Measurements from ENCODE around the gene TRIM2.

DNA sequence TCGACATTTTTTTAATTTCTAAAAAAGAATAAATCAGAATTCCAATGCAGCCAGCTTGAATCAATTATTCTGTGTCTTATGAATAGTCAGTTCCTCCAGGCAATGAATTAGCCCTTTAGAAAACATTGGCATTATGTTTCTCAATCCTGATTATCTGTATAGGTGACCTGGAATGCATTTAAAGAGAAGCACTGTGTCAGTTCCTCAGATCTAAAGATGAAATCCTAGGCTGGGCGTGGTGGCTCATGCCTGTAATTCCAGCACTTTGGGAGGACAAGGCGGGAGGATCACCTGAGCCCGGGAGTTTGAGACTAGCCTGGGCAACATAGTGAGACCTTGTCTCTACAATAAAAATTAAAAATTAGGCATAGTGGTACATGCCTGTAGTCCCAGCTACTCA, 183.7 kb downstream of the TRIM2 start:
- TF ChIP-seq EZH2phosphoT487 (IDR thresholded peaks at IDR 0.05; ENCODE audit: borderline replicate concordance), result no peak
- no peak for TF ChIP-seq TCF7L2 (IDR thresholded peaks at IDR 0.05; ENCODE audit: borderline replicate concordance, extremely low read depth, insufficient read depth, insufficient read length)
- no peak for TF ChIP-seq POLR2AphosphoS5 (IDR thresholded peaks at IDR 0.05; ENCODE audit: low read depth, low read length)
- TF ChIP-seq, protein P1, sequence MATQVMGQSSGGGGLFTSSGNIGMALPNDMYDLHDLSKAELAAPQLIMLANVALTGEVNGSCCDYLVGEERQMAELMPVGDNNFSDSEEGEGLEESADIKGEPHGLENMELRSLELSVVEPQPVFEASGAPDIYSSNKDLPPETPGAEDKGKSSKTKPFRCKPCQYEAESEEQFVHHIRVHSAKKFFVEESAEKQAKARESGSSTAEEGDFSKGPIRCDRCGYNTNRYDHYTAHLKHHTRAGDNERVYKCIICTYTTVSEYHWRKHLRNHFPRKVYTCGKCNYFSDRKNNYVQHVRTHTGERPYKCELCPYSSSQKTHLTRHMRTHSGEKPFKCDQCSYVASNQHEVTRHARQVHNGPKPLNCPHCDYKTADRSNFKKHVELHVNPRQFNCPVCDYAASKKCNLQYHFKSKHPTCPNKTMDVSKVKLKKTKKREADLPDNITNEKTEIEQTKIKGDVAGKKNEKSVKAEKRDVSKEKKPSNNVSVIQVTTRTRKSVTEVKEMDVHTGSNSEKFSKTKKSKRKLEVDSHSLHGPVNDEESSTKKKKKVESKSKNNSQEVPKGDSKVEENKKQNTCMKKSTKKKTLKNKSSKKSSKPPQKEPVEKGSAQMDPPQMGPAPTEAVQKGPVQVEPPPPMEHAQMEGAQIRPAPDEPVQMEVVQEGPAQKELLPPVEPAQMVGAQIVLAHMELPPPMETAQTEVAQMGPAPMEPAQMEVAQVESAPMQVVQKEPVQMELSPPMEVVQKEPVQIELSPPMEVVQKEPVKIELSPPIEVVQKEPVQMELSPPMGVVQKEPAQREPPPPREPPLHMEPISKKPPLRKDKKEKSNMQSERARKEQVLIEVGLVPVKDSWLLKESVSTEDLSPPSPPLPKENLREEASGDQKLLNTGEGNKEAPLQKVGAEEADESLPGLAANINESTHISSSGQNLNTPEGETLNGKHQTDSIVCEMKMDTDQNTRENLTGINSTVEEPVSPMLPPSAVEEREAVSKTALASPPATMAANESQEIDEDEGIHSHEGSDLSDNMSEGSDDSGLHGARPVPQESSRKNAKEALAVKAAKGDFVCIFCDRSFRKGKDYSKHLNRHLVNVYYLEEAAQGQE (IDR thresholded peaks at IDR 0.05; ENCODE audit: low read depth), result no peak
- no peak for TF ChIP-seq CTCF (IDR thresholded peaks at IDR 0.05 in 2 of 3, conservative IDR thresholded peaks at IDR 0.05 in 1 of 3; ENCODE audit: borderline replicate concordance in 1 of 3, insufficient read depth in 1 of 3, low read depth in 2 of 3, low read length in 2 of 3)

Data from HCT116 (cell line).